HepG2 (cell line): ENCODE results near the gene GBP6. TPM values are rescaled to one million over a fixed set of nuclear protein-coding genes. Genes with fewer than 3 reads are reported as not detected.
"Not testable (repeated sequence)": the region's sequence is repeated elsewhere in the genome, so short reads cannot be mapped to it uniquely, and the experiment has no call there.

ENCODE experiments used
- ATAC-seq: fragments of 200-7000 bp; cut with Tn5 transposase; 3 replicates; pipeline ENCODE4 v1.9.1; 2020; ENCODE audit warnings: mild to moderate bottlenecking, moderate library complexity
- BruUV-seq: library from RNA; stranded (reverse); fragments of 400-500 nt; replicated peaks from 2 replicates; lab custom pipeline; 2021; lab: Mats Ljungman, UMichigan
- CTCF ChIA-PET: fragments of 300-600 bp; formaldehyde crosslinking; extraction: SDS; loops from one replicate; lab custom pipeline; 2021; ENCODE audit warnings: low total read pairs, inconsistent platforms, low intra/inter-chr PET ratio; lab: Yijun Ruan, JAX
- POLR2A ChIA-PET: fragments of 350-600 bp; sonication (Branson Sonifier 250); formaldehyde crosslinking; loops from one replicate; lab custom pipeline; 2020; ENCODE audit warnings: antibody characterized with exemption, inconsistent platforms; lab: Yijun Ruan, JAX
- DNase-seq: peaks from one replicate; pipeline ENCODE4 v3.0.0-alpha.2; 2015; ENCODE audit warnings: low spot score
- FAIRE-seq: peaks from 3 replicates; lab custom pipeline; 2011; peaks lifted over from hg19 to GRCh38; lab: Jason Lieb, UNC
- H2AFZ ChIP-seq: one replicate; pipeline ENCODE4 v1.6.1; 2011; ENCODE audit warnings: low read length, inconsistent platforms
- H3K27ac ChIP-seq: fragments of 300-600 bp; 3 replicates; pipeline ENCODE4 v1.8.0; 2011; ENCODE audit warnings: mixed run types, mild to moderate bottlenecking, mixed read lengths, low read length, inconsistent platforms; ENCODE audit not compliant: insufficient read depth; ENCODE audit errors: extremely low read length
- H3K27me3 ChIP-seq, 2 experiments: fragments of 200-600 bp in 1 of 2; 2 replicates in 1 of 2; 3 replicates in 1 of 2; pipeline versions ENCODE4 v1.6.0 to v1.8.0; 2011; ENCODE audit warnings: low read length in 2 of 2, mild to moderate bottlenecking in 2 of 2, moderate library complexity in 2 of 2, inconsistent platforms in 1 of 2; ENCODE audit not compliant: insufficient read depth in 2 of 2, control insufficient read depth in 1 of 2
- H3K36me3 ChIP-seq, 2 experiments: fragments of 200-600 bp in 1 of 2; replicated peaks in 1 of 2; 2 replicates in 1 of 2; 3 replicates in 1 of 2; pipeline versions ENCODE4 v1.5.1 to v1.8.0; 2011; ENCODE audit warnings: low read length in 2 of 2, inconsistent platforms in 1 of 2; ENCODE audit not compliant: insufficient read depth in 2 of 2, control insufficient read depth in 1 of 2
- H3K4me1 ChIP-seq: 2 replicates; pipeline ENCODE4 v1.5.1; 2012; ENCODE audit warnings: low read length, inconsistent platforms; ENCODE audit not compliant: insufficient read depth
- H3K4me2 ChIP-seq: 2 replicates; pipeline ENCODE4 v1.6.0; 2011; ENCODE audit warnings: low read depth, low read length, inconsistent platforms
- H3K4me3 ChIP-seq, 3 experiments: fragments of 200-600 bp in 1 of 3; sonication (generic), shearing (Covaris generic) in 1 of 3; replicated peaks in 1 of 3; 2 replicates each; pipeline ENCODE4 v1.5.1; 2011 to 2016; ENCODE audit warnings: low read length in 3 of 3, inconsistent platforms in 2 of 3, low read depth in 2 of 3, mild to moderate bottlenecking in 2 of 3, control low read depth in 1 of 3, mixed read lengths in 1 of 3; ENCODE audit not compliant: insufficient read depth in 1 of 3
- H3K79me2 ChIP-seq: one replicate; pipeline ENCODE4 v1.6.1; 2011; ENCODE audit warnings: low read length, inconsistent platforms; ENCODE audit not compliant: insufficient read depth
- H3K9ac ChIP-seq: 2 replicates; pipeline ENCODE4 v1.6.0; 2011; ENCODE audit warnings: mild to moderate bottlenecking, low read depth, low read length, inconsistent platforms; ENCODE audit not compliant: insufficient read depth
- H3K9me3 ChIP-seq: 2 replicates; pipeline ENCODE4 v1.5.1; 2012; ENCODE audit warnings: mild to moderate bottlenecking, low read length
- H4K20me1 ChIP-seq: 2 replicates; pipeline ENCODE4 v1.6.0; 2011; ENCODE audit warnings: inconsistent platforms, mild to moderate bottlenecking, low read length, moderate library complexity; ENCODE audit not compliant: insufficient read depth
- IKZF1 ChIP-seq: fragments of 450-650 bp; IDR thresholded peaks from 2 replicates; pipeline ENCODE4 v1.7.1; 2016
- KDM3A ChIP-seq: IDR thresholded peaks from 2 replicates; pipeline ENCODE4 v1.6.1; 2018; ENCODE audit warnings: low read depth, missing compliant biosample characterization
- MED8 ChIP-seq: sonication (generic); formaldehyde crosslinking; IDR thresholded peaks from 2 replicates; pipeline ENCODE4 v1.8.1; 2023; ENCODE audit warnings: mild to moderate bottlenecking, missing genetic modification reagents; ENCODE audit not compliant: insufficient replicate concordance
- MTF2 ChIP-seq: sonication (generic); formaldehyde crosslinking; IDR thresholded peaks from 2 replicates; pipeline ENCODE4 v1.5.0; 2020; ENCODE audit warnings: missing genetic modification reagents, borderline replicate concordance
- NFE2 ChIP-seq: sonication (generic); formaldehyde crosslinking; IDR thresholded peaks from 2 replicates; pipeline ENCODE4 v1.4.0; 2020; ENCODE audit warnings: missing genetic modification reagents
- SMAD9 ChIP-seq: sonication (generic); formaldehyde crosslinking; IDR thresholded peaks from 2 replicates; pipeline ENCODE4 v1.5.1; 2020; ENCODE audit warnings: mild to moderate bottlenecking, missing genetic modification reagents
- ZNF383 ChIP-seq: sonication (generic); formaldehyde crosslinking; IDR thresholded peaks from 2 replicates; pipeline ENCODE4 v1.4.0; 2020; ENCODE audit warnings: missing genetic modification reagents, mild to moderate bottlenecking, borderline replicate concordance
- WGBS: methylation state at CpG from one replicate; pipeline ENCODE4 v1.1.6; 2017; ENCODE audit warnings: low lambda C conversion rate; 5-methylcytosine and 5-hydroxymethylcytosine counted together
- in situ Hi-C: cut with HindIII; loops from 2 replicates; pipeline ENCODE4 v1.10.0; 2017; ENCODE audit warnings: low pct_unique_long_range_greater_than_20kb; ENCODE audit not compliant: extremely low pct_ligation_motif_present
- intact Hi-C: fragments of 100-400 bp; cut with micrococcal nuclease; formaldehyde crosslinking; loops from one replicate; pipeline ENCODE4 v1.10.0; 2022; ENCODE audit not compliant: unreplicated experiment
- polyA plus RNA-seq, 8 experiments: library from polyadenylated mRNA; depleted of rRNA in 3 of 8; stranded (reverse) in 7 of 8; unstranded in 1 of 8; fragments of >200 nt; fragmentation: Illumina TruSeq in 4 of 8; extraction: Trizol in 4 of 8; gene quantifications; 2 replicates each; pipeline versions ENCODE4 v1.2.1 to v1.2.3, GENCODE V29; 2011 to 2016; ENCODE audit warnings: low read depth in 4 of 8, missing spikeins in 1 of 8, mixed read lengths in 1 of 8; ENCODE audit not compliant: insufficient read depth in 1 of 8
- total RNA-seq, 5 experiments: library from RNA; depleted of rRNA; stranded (reverse); fragments of >200 nt; fragmentation: Illumina TruSeq; extraction: Trizol; gene quantifications; 2 replicates each; pipeline ENCODE4 v1.2.3, GENCODE V29; 2016; ENCODE audit warnings: low read depth in 1 of 5
- TF ChIP-seq, protein P1 (sequence below): sonication (generic); formaldehyde crosslinking; IDR thresholded peaks from 2 replicates; pipeline ENCODE4 v1.4.0; 2020; ENCODE audit warnings: missing genetic modification reagents
- TF ChIP-seq, protein P2 (sequence below): sonication (generic); formaldehyde crosslinking; IDR thresholded peaks from 2 replicates; pipeline ENCODE4 v1.4.0; 2020; ENCODE audit warnings: missing genetic modification reagents, borderline replicate concordance
- TF ChIP-seq, protein P3 (sequence below): fragments of 450-650 bp; IDR thresholded peaks from 2 replicates; pipeline ENCODE4 v1.6.1; 2017

The GBP6 gene
- total and polyA plus RNA-seq, 2 of the 13 experiments (the other 11 are each of a cell fraction or from before 2014, with no cell fraction given): not detected

DNA sequence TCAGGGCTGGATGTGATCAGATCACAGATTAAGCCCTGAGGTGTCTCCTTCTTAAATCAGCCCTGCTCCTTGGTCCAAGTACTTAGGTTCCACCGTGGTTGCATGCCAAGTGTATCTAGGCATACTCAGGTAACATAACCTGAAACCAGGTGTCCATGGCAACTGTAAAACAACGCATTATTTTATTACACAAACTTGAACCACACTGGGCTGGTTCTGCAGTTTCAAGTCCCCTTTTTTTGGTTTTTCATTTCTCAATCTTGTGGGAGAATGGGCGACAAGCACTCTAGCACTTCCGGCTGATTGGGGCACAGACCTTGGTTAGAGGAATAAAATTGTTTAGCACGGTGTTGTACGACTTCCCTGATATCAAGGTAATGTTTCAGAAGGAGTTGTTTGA is 65.2 kb downstream of the GBP6 start (continued):
- TF ChIP-seq, protein P1, sequence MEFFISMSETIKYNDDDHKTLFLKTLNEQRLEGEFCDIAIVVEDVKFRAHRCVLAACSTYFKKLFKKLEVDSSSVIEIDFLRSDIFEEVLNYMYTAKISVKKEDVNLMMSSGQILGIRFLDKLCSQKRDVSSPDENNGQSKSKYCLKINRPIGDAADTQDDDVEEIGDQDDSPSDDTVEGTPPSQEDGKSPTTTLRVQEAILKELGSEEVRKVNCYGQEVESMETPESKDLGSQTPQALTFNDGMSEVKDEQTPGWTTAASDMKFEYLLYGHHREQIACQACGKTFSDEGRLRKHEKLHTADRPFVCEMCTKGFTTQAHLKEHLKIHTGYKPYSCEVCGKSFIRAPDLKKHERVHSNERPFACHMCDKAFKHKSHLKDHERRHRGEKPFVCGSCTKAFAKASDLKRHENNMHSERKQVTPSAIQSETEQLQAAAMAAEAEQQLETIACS: no peak
- no peak for TF ChIP-seq SMAD9 (CRISPR knock-in tag)
- TF ChIP-seq MTF2 (CRISPR knock-in tag): no peak
- no peak for TF ChIP-seq MED8

DNA sequence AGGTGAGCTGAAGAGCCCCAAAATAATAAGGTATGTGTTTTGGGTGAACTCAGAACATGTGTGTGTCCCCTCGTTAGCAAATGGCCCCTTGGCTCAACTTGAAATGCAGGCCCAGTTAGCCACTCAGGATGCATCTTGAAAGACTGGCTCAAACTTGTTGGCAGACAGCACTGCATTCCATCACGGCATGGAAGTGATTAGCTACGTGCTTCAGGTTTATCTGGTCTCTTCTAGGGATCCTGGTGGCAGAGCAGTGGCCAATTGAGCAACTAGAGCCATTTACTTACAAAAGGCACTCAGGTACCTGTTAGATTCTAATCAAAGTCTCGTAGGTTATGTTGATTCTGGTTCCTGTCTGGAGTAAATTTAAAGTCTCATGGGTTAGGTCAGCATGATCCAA is 65.8 kb downstream of the GBP6 start:
- BruUV-seq, DNase-seq, H3K4me2 ChIP-seq, in situ Hi-C loops, H3K4me1 ChIP-seq, H3K36me3 ChIP-seq, ATAC-seq, H3K9me3 ChIP-seq, H3K27ac ChIP-seq, H4K20me1 ChIP-seq, H2AFZ ChIP-seq, CTCF ChIA-PET, H3K27me3 ChIP-seq, H3K79me2 ChIP-seq, H3K4me3 ChIP-seq, intact Hi-C loops, H3K9ac ChIP-seq: not testable (repeated sequence)
- POLR2A ChIA-PET: interaction anchor here (0.7 kb wide), 1 partner anchor 40 kb away, joined by 3 read pairs; no protein-coding TSS in a partner anchor
- WGBS: 0% methylated on average over 1 of the region's 4 CpGs
- peak; percentile 4 for FAIRE-seq

DNA sequence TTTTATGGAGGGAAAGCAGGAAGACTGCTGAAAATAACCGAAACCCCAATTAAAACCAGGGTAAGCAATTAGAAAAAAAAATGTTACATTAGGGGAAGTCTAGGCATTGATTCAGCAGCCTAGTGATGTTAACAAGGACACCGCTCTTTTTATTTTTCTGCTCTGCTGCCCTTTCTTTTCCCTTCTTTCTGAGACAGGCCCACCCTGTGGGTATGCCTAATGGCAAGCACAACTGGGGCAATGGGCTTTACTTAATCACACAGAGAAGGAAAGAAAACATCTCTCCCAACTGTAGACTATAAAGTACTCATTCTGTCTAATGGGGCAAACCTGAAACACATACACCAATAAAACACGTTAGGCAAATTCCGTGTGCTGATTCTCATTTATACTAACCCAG is 69.6 kb downstream of the GBP6 start:
- FAIRE-seq (no peak), DNase-seq (no peak), ATAC-seq (no peak)
- H3K4me3 ChIP-seq: no peak overlapping the region
- H3K4me1 ChIP-seq: no peaks in the 10 kb centered on the region
- no peaks in the 10 kb centered on the region; a peak in 1 of 5 replicates for H3K27me3 ChIP-seq
- H3K9me3 ChIP-seq: no peaks in the 10 kb centered on the region
- H3K27ac ChIP-seq: no peak overlapping the region
- in situ Hi-C loops (no loop called here), intact Hi-C loops (no loop called here)
- H4K20me1 ChIP-seq: no peaks in the 10 kb centered on the region
- WGBS: 6% methylated on average over 4 of the region's 4 CpGs
- no peak overlapping the region for H2AFZ ChIP-seq
- no peak overlapping the region for H3K9ac ChIP-seq
- POLR2A ChIA-PET: no interaction called here
- CTCF ChIA-PET: no interaction called here
- BruUV-seq: no TSS peak
- H3K4me2 ChIP-seq: no peak overlapping the region
- no peaks in the 10 kb centered on the region for H3K36me3 ChIP-seq
- H3K79me2 ChIP-seq: no peaks in the 10 kb centered on the region
- no peak for TF ChIP-seq KDM3A
- TF ChIP-seq ZNF383 (CRISPR knock-in tag): no peak
- TF ChIP-seq, protein P2, sequence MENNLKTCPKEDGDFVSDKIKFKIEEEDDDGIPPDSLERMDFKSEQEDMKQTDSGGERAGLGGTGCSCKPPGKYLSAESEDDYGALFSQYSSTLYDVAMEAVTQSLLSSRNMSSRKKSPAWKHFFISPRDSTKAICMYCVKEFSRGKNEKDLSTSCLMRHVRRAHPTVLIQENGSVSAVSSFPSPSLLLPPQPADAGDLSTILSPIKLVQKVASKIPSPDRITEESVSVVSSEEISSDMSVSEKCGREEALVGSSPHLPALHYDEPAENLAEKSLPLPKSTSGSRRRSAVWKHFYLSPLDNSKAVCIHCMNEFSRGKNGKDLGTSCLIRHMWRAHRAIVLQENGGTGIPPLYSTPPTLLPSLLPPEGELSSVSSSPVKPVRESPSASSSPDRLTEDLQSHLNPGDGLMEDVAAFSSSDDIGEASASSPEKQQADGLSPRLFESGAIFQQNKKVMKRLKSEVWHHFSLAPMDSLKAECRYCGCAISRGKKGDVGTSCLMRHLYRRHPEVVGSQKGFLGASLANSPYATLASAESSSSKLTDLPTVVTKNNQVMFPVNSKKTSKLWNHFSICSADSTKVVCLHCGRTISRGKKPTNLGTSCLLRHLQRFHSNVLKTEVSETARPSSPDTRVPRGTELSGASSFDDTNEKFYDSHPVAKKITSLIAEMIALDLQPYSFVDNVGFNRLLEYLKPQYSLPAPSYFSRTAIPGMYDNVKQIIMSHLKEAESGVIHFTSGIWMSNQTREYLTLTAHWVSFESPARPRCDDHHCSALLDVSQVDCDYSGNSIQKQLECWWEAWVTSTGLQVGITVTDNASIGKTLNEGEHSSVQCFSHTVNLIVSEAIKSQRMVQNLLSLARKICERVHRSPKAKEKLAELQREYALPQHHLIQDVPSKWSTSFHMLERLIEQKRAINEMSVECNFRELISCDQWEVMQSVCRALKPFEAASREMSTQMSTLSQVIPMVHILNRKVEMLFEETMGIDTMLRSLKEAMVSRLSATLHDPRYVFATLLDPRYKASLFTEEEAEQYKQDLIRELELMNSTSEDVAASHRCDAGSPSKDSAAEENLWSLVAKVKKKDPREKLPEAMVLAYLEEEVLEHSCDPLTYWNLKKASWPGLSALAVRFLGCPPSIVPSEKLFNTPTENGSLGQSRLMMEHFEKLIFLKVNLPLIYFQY (CRISPR knock-in tag): no peak
- TF ChIP-seq, protein P3, sequence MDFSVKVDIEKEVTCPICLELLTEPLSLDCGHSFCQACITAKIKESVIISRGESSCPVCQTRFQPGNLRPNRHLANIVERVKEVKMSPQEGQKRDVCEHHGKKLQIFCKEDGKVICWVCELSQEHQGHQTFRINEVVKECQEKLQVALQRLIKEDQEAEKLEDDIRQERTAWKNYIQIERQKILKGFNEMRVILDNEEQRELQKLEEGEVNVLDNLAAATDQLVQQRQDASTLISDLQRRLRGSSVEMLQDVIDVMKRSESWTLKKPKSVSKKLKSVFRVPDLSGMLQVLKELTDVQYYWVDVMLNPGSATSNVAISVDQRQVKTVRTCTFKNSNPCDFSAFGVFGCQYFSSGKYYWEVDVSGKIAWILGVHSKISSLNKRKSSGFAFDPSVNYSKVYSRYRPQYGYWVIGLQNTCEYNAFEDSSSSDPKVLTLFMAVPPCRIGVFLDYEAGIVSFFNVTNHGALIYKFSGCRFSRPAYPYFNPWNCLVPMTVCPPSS: no peak
- no peak for TF ChIP-seq IKZF1
- TF ChIP-seq NFE2 (CRISPR knock-in tag): no peak
